Skin epidermis (tissue), 12 donors: Measurements from ENCODE around the gene TMEM176B.
"Not testable (repeated sequence)": the region's sequence is repeated elsewhere in the genome, so short reads cannot be mapped to it uniquely, and the experiment has no call there.

Experiments
- H3K27ac ChIP-seq, 21 experiments: fragments of 200-600 bp; sonication (generic) in 11 of 21; one replicate each; pipeline ENCODE4 v1.5.0; 2020; ENCODE audit warnings: mild to moderate bottlenecking in 3 of 21, inconsistent platforms in 2 of 21, moderate library complexity in 2 of 21
- H3K4me3 ChIP-seq, 7 experiments: fragments of 200-600 bp; sonication (generic) in 2 of 7; one replicate each; pipeline ENCODE4 v1.5.0; 2020; ENCODE audit warnings: inconsistent platforms in 2 of 7, mild to moderate bottlenecking in 2 of 7, moderate library complexity in 1 of 7

The TMEM176B gene

GRCh38 chr7:150823484-150824126, 23.4 kb upstream of the TMEM176B start:
- H3K27ac ChIP-seq, result no peak overlapping the region

GRCh38 chr7:150823043-150823442, 22.9 kb upstream of the TMEM176B start:
- no peak overlapping the region for H3K4me3 ChIP-seq
- H3K27ac ChIP-seq, result no peak overlapping the region

More at GRCh38 chr7:150823484-150824126, 23.4 kb upstream of the TMEM176B start:
- no peak overlapping the region for H3K4me3 ChIP-seq

GRCh38 chr7:150820578-150821198, 20.5 kb upstream of the TMEM176B start:
- H3K4me3 ChIP-seq, result no peak overlapping the region
- H3K27ac ChIP-seq, result peak overlapping the region in 1 of 21 experiments; percentile 31

- no peak overlapping the region for H3K4me3 ChIP-seq
- H3K27ac ChIP-seq, result peak overlapping the region in 2 of 21 experiments; percentile 6 to 31
These were observed 20.0 kb upstream of the TMEM176B start for GRCh38 chr7:150820148-150820547.

- H3K4me3 ChIP-seq, result no peak overlapping the region
These were observed 18.8 kb upstream of the TMEM176B start for GRCh38 chr7:150818971-150819370.

GRCh38 chr7:150814328-150815001, 14.3 kb upstream of the TMEM176B start:
- H3K4me3 ChIP-seq, result no peak overlapping the region
- H3K27ac ChIP-seq, result no peak overlapping the region

More at GRCh38 chr7:150818971-150819370, 18.8 kb upstream of the TMEM176B start:
- H3K27ac ChIP-seq, result no peak overlapping the region

GRCh38 chr7:150807616-150808438, 7.7 kb upstream of the TMEM176B start:
- not testable (repeated sequence) for H3K27ac ChIP-seq, H3K4me3 ChIP-seq

GRCh38 chr7:150806863-150807262, 6.7 kb upstream of the TMEM176B start:
- no peak overlapping the region for H3K4me3 ChIP-seq
- no peak overlapping the region for H3K27ac ChIP-seq

- no peak overlapping the region for H3K27ac ChIP-seq
- no peak overlapping the region for H3K4me3 ChIP-seq
These were observed 6.3 kb upstream of the TMEM176B start for GRCh38 chr7:150806454-150806853.

GRCh38 chr7:150805864-150806263, 5.7 kb upstream of the TMEM176B start:
- H3K27ac ChIP-seq, result no peak overlapping the region
- no peak overlapping the region for H3K4me3 ChIP-seq

GRCh38 chr7:150804802-150805201, 4.6 kb upstream of the TMEM176B start:
- no peak overlapping the region for H3K4me3 ChIP-seq
- no peak overlapping the region for H3K27ac ChIP-seq

- Histone ChIP-seq H3K27ac (no peak overlapping the region), H3K4me3 (no peak overlapping the region)
These were observed 3.1 kb upstream of the TMEM176B start for GRCh38 chr7:150803161-150803860.

GRCh38 chr7:150801946-150802771, 2.0 kb upstream of the TMEM176B start:
- peak overlapping the region in 7 of 21 experiments; percentile 71 to 87 (median 79) for H3K27ac ChIP-seq
- peak overlapping the region in 1 of 7 experiments; percentile 54 for H3K4me3 ChIP-seq

GRCh38 chr7:150801242-150801945, 1.2 kb upstream of the TMEM176B start:
- Histone ChIP-seq H3K4me3 (peak overlapping the region; percentile 37 to 54 (median 44)), H3K27ac (peak overlapping the region in 20 of 21 experiments; percentile 5 to 87 (median 78))

GRCh38 chr7:150800581-150801241, 547 bp upstream of the TMEM176B start, which contains the start of gene TMEM176A:
Gene TMEM176A (plus strand): TSS chr7:150800769. CDS start chr7:150801551, 782 bp downstream.
- H3K4me3 ChIP-seq, result peak within 1 kb of the TSS; percentile 37 to 54 (median 44)
- peak within 1 kb of the TSS; percentile 5 to 87 (median 78) for H3K27ac ChIP-seq

GRCh38 chr7:150799156-150799555, 1.0 kb downstream of the TMEM176B start:
- peak overlapping the region in 6 of 7 experiments; percentile 38 to 54 (median 46) for H3K4me3 ChIP-seq
- peak overlapping the region in 13 of 21 experiments; percentile 17 to 87 (median 79) for H3K27ac ChIP-seq

GRCh38 chr7:150797661-150798060, 2.5 kb downstream of the TMEM176B start:
- H3K4me3 ChIP-seq, result no peak overlapping the region
- H3K27ac ChIP-seq, result no peak overlapping the region
